Activated T-helper 1 cell treated with anti-CD3 and anti-CD28 coated beads, Interleukin-2, amount 50 U/mL, for 16 hours (primary cell): ENCODE measurements around the gene C1orf21.

ENCODE experiments used
- DNase-seq, 2 donors: peaks; one replicate each; pipeline ENCODE4 v3.0.0-alpha.2; 2020; ENCODE audit warnings: low read depth in 1 of 2, low spot score in 1 of 2

C1orf21 gene

DNA sequence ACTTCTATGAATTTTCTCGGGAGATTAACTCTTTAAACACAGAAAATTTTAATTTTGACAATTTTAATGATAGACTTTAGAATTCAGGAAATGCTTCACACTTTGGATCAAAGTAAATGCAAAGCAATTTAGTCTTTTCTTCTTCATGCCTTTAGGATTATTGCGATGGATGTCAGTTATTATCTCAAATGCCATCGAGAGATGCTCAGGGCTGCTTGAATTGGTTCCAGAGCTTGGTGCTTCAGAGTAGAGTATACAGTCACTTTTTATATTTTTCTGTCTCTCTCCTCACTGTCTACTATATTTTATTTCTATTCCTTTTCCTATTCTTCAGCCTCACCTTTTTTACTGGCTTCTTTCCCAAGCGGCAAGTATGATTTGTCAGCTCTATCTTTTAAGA, 59.2 kb downstream of the C1orf21 start:
- DNase-seq = no peak

DNA sequence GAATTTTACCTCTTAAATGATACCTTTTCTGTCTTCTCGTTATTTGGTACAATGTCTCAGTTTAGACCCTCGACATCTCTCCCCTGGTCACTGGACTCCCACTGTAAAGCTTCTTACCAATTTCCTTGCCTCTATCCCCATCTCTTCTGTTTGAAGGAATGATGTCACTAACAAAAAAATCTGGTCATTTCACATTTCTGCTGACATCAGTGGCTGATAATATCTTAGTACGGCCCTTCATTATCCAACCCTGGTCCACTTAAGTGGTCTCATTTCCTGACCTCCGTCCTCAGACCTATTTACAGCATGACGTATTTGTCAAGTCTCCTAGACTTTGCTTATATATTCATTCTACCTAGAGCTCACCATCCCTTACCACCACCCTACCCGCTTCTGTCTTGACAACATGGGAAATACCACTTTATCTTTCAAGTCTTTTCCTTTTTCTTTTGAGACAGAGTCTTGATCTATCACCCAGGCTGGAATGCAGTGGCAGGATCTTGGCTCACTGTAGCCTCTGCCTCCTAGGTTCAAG, 60.9 kb downstream of the C1orf21 start:
- DNase-seq = no peak

DNA sequence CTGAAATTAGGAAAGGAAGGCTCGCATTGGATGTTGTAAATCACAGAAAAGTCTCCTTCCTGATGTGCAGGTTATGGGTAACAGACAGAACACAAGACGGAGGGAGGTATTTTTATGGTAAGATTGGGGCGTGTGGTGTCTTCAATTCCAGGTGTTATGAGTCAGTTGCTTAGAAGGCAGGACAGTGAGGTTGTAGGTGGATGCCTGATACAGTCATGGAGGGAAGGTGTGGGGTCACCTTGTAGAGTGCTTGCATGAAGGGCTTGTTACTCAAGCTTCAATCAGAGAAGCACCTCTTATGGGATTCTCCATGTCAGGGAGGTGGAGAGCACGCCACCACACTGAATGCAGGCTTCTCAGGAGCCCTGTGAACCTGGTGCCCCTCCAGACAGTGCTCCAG, 63.1 kb downstream of the C1orf21 start:
- DNase-seq = no peak

DNA sequence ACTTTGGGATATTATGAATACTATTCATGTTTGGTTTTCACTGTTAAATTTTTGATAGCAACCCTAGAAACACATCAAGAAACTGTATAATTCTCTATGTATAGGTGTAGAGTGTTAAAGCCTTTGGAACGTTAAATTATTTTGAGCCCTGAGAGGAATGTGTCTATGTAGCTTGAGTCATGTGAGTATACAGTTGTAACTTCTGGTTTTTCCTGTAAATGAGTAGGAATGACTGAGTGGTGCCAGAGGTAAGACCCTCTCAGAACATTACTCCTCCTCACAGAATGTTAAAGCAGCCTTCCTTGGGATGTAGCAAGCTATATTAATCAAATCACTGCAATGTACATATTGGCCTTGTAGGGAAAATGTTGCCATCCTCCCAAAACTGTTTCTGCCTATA, 69.0 kb downstream of the C1orf21 start:
- no peak for DNase-seq

- DNase-seq = no peak
Observed at GRCh38 chr1:184456189-184456588, 69.4 kb downstream of the C1orf21 start.

DNA sequence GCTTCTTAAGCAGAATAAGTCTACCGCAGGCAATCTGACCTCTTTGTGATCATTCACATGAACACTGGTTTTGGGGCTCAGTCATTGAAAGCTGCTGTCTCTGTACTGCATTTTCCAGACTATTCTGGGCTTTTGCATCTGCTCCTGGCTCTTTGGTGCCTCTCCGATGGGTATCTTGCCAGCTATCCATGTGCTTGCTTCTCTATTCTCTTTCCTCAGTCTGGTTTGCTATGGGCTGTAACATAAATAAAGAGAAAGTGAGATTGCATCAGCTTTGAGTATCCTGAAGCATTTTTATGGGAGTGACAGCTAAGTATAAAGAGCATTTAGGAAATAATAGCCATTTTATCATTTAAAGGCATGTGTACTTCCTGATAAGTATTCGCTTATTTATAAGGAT, 70.7 kb downstream of the C1orf21 start:
- DNase-seq = no peak

DNA sequence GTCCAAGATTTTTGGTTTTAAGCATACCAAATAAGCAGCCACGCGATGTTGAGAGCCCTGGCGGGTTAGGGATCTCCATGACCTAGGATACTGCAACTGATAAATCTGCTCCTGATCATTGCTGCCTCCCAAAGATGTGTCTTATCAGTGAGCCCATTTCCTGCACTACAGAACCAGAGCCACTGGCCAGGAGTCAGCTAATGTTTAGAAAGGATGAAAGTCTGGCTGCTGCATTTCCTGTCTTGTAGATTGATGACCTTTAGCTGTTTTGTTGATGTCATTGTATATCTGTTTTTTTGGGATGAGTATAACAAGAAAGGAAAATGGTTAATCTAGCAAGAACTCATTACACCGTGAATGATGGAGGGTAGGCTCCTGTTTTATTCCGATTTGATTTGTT, 74.5 kb downstream of the C1orf21 start:
- no peak for DNase-seq

- DNase-seq = no peak
Observed at GRCh38 chr1:184462155-184462554, 75.3 kb downstream of the C1orf21 start.

DNA sequence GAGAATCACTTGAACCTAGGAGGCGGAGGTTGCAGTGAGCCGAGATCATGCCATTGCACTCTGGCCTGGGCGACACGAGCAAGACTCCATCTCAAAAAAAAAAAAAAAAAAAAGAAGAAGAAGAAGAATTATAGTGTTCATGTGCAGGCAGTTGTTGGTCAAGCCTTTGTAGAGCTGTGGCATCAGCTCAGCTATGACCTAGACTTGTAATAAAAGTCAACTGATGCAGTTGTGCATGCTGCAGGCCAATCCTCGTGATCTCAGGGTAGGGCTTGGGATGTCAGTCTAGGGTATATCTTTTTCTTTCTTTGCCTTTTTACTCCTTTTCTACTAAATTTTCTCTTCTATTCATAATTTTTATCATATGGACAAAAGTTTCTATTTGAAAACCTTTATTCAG, 76.2 kb downstream of the C1orf21 start:
- DNase-seq = no peak

DNA sequence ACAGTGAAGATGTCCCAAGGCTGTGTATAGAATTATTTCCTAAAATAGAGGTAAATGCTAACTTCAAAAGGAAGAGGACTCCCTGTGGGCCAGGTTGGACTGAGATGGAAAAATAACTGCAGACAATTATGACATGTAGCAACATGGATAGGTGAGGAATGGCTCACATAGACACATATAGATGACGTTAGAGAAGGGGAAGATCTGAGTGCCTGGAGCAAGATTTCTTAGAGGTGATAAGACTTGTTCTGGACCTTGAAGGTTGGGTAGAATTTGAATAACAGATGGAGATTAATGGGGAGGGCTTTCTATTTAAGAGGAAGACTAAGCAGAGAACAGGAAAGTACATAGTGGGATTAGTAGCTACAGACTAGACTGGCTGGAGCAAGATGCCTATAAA, 76.9 kb downstream of the C1orf21 start:
- DNase-seq = no peak

- DNase-seq = no peak
Observed at GRCh38 chr1:184464757-184465156, 77.9 kb downstream of the C1orf21 start.

- DNase-seq = no peak
Observed at GRCh38 chr1:184465489-184466146, 78.8 kb downstream of the C1orf21 start.

- DNase-seq = no peak
Observed at GRCh38 chr1:184467295-184467694, 80.5 kb downstream of the C1orf21 start.

GRCh38 chr1:184469396-184469795, 82.6 kb downstream of the C1orf21 start:
- DNase-seq = no peak

DNA sequence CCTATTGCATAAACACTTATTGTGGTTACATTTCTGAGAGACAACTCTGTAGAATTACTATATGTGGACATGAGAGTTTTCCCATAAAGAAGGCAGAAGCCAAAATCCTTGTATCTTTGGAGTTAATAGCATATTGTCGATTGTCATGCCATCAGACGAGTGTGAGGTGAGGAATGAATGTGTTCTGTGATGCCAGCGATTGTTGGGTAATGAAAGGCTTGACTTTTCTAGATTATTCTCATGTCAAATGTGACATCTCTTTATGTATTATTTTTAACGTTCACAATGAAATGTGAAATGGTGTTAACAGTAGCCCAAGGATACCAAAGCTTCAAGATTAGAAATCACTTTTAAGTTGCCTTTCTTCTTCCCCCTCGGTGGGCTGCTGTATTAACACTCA, 84.9 kb downstream of the C1orf21 start:
- no peak for DNase-seq

GRCh38 chr1:184472136-184472535, 85.3 kb downstream of the C1orf21 start:
- no peak for DNase-seq

DNA sequence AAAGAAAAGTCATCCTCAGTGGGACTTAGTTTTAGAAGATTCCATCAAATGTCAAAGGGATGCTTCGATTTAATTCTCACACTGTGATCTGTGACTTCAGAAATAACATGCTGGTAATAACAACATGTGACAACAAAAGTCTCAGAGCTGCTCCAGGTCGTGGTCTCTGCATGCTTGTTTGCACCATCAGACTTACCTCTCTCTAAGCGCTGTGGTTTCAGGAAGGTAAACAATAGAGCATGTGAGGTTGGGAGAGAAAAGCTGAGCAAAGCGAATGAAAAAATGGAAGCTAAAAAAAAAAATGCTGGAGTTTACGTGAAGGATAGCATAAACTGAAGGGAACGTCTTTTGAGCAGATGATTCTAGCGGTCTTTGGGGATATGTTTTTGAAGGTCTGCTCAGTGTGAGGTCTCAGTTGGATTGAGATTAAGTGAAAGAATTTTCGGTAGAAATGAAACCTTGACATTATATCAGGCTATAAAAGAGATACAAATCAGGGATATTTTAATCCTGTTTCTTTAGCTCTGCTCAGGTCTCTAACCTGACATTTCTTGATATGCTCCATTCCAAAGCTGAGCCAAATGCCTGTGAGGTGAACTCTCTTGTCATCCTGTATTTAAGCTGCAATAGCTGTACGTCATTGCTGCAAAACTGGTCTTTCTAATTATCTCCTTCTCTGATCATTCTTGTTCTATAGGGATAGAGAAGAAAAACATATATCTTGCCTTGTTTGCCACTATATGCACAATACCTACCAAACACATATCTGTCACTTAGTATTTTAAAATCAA, 86.5 kb downstream of the C1orf21 start:
- DNase-seq = no peak

DNA sequence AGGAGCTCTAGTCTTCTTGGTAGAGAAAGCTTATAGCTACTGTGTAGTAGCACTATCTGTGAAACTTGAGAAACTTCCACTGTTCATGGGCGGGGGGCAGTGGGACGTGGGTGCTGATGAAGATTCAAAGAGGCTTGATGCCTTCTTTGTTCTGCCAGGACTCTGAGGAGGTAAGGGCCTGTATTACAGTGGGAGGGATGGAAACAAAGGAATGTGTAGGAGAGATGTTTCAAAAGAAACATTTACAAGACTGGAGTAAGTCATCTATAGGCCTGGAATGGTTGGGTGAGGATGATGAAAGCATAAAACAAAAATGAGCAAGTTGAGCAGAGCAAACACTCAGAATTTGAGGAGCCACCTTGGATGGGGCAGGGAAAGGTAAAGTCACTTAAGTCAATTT, 89.4 kb downstream of the C1orf21 start:
- no peak for DNase-seq

DNA sequence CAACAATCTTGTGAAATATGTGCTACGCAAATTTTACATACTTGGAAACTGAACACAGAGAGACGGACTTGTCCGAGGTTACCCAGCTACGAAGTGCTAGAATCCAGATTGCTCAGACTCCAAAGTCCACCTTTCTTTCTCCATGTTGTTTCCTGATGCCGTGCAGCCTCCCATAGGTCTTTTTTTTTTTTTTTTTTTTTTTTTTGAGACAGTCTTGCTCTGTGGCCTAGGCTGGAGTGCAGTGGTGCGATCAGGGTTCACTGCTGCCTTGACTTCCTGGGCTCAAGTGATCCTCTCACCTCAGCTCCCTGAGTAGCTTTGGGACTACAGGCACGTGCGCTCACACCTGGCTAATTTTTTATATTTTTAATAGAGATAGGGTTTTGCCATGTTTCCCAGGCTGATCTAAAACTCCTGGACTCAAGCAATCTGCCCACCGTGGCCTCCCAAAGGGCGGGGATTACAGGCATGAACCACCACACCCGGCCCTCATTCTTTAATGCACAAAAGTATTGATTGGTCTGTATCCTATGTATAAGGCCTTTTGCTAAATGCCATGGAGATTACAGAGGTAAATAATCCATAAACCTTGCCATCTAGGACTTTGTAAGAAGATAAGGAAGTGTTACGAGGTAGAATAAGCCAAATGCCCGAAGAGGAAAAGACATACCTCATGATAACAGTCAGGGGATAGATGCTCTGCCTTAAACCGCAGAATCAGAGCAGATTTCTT, 92.8 kb downstream of the C1orf21 start:
- no peak for DNase-seq

DNA sequence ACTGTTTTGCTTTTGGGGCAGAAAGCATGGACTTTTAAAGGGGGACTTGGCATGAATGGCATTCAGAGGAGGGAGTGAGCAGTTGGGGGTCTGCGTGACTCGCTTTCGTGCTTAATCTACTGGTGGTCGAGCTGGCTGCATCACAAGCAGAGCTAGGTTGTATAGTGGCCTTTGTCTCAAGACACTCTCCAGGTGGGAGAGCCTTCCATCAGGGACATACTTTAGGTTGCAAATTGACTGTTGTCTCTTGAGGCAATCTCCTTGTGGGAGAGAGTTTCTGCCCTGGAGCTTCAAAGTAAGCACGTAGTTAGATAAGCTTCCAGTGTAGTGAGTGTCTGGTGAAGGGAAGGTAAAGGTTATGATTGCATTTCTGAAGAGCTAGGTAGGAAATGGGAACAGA, 93.9 kb downstream of the C1orf21 start:
- no peak for DNase-seq

DNA sequence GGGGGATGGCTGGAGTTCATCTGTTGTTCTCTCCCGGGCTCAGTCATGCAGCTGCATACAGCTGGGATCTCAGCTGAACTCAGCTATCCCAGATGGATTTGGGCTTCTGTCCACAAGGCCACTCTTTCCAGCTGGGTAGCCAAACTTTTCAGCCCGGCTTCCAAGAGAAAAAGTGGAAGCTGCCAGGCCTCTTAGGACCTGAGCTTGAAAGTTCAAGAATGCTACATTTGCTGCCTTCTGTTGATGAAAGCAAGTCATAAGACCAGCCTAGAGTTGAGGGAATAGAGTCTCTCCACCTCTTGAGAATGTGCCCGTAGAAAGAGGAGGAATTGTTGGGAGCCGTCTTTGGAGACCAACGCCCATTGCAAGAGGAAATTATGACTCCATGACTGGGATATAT, 95.3 kb downstream of the C1orf21 start:
- no peak for DNase-seq

DNA sequence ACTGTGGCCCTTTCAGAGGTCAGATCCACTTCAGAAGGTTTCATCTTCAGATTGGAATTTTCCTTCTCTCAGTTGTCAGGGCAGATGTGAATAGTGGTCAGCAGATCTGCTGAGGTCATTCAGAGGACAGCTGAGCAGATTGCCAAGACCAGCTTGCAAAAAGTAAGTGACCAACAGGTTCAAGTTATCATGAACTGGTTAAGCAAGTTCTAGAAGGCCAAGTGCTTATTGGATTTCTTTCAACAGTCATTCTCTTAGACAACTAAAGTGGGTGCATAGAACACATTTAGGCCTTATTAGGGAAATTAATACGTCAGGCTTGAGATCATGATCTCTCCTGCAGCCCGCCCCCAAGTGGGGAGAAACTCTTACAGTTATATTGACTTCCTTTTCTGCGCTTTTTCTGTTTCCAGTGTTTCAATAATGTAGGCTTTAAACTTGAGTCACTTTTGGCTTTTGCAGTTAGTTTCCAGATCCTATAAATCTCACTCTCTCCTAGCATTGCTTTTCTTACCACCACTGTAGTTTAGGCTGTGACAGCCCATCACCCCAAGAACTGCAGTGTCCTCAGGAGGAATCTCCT, 96.4 kb downstream of the C1orf21 start:
- no peak for DNase-seq
